ENCODE results near the gene ZNF574.

GRCh38 chr19:42113641-42114348 lies 37.8 kb downstream of the ZNF574 start:
- TF ChIP-seq CTCF (conservative IDR thresholded peaks at IDR 0.05; ENCODE audit: low read length): peak; percentile 48
- no peak for TF ChIP-seq EZH2phosphoT487 (IDR thresholded peaks at IDR 0.05; ENCODE audit: borderline replicate concordance)

Measured in Loucy (cell line).